HG02870 (cell line): ENCODE measurements around the gene SMCHD1.
A peak's percentile ranks its signal among the peaks of the same experiment; 100 is the strongest.
"Not testable (repeated sequence)": the region's sequence is repeated elsewhere in the genome, so short reads cannot be mapped to it uniquely, and the experiment has no call there.

Experiments
- ATAC-seq: cut with Tn5 transposase; IDR thresholded peaks from one replicate; pipeline ENCODE4 v1.9.1; 2021; ENCODE audit warnings: mild to moderate bottlenecking, moderate library complexity; ENCODE audit not compliant: unreplicated experiment

The SMCHD1 gene

GRCh38 chr18:2809666-2810183 is 154.2 kb downstream of the SMCHD1 start:
- ATAC-seq = not testable (repeated sequence)

- no peak for ATAC-seq
Measured at GRCh38 chr18:2811416-2811815, 155.9 kb downstream of the SMCHD1 start.

DNA sequence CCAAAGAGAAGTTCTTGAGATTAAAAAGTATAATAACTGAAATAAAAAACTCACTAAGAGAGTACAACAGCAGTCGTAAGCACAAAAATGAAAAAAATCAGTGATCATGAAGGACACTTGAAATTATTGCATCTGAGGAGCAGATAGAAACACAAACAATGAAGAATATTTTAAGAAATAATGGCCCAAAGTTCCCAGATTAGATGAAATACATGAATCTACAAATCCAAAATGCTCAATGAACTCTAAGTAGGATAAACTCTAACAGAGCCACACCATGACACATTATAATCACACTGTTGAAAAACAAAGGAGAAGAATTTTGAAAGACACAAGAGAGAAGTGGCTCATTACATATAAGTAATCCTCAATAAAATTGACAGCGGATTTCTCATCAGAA is 159.4 kb downstream of the SMCHD1 start:
- ATAC-seq = no peak

DNA sequence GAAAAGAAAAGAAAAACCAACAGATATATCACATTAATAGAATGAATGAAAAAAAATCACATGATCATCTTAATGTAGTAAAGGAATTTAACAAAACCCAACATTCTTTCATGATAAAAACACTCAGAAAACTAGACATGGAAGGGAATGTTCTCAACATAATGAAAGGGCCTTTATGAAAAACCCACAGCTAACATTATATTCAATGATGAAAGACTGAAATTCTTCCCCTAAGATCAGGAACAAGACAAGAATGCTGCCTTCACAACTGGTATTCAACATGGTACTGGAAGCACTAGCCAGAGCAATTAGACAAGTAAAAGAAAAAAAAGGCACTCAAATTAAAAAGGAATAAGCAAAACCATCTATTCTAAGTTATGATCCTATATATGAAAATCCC is 162.8 kb downstream of the SMCHD1 start:
- ATAC-seq = no peak

DNA sequence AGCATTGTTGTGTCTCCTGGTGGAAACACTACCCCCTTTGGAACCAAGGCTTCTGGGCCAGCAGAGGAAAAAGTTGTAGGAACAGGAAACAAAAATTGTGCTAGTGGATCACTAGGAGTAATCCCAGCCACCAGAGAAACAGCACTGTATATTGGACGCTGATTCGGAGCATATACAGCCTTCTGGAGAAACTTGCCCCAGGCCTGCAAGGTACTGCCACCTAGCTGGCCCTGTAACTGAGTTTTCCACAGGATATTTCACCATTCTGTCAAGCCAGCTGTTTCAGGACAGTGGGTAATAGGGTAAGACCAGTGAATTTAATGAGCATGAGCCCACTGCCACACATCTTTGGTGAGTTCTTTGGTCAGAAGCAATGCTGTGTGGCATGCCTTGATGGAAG is 166.2 kb downstream of the SMCHD1 start:
- ATAC-seq = no peak

DNA sequence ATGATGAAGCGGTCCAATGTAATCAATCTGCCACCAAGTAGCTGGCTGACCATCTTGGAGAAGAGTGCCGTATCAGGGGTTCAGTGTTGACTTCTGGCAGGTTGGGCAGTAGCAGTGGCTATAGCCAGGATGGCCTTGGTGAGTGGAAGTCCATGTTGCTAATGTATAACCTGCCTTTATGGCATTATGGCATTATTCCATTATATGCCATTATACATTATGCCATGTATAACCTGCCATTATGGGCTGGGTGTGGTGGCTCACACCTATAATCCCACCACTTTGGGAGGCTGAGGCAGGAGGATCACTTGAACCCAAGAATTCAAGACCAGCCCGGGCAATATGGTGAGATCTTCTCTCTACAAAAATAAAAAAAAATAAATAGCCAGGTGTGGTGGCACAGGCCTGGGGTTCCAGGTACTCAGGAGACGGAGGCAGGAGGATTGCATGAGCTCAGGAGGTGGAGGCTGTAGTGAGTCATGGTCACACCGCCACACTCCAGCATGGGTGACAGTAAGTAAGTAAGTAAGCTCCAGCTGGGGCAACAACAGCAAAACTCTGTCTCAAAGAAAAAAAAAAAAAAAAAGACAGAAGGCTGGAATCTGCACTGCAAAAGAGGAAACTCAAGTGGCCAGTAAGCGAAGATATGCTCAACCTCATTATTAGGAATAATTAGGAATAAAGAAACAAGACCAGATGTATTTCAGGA is 166.8 kb downstream of the SMCHD1 start:
- ATAC-seq = no peak

- ATAC-seq = no peak
Measured at GRCh38 chr18:2823202-2823601, 167.7 kb downstream of the SMCHD1 start.

DNA sequence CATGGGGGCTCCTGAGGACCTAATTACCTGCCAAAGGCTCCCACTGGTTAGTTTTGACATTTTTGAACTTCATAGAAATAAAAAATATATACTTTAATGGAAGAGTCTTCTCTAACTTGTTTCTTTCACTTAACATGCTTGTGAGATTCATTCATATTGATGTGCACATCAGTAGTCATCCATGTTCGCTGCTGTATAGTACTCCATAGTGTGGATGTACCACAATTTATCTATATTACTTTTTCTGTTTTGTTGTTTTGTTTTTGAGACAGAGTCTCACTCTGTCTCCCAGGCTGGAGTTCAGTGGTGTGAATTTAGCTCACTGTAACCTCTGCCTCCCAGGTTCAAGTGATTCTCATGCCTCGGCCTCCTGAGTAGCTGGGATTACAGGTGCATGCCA is 168.4 kb downstream of the SMCHD1 start:
- no peak for ATAC-seq

DNA sequence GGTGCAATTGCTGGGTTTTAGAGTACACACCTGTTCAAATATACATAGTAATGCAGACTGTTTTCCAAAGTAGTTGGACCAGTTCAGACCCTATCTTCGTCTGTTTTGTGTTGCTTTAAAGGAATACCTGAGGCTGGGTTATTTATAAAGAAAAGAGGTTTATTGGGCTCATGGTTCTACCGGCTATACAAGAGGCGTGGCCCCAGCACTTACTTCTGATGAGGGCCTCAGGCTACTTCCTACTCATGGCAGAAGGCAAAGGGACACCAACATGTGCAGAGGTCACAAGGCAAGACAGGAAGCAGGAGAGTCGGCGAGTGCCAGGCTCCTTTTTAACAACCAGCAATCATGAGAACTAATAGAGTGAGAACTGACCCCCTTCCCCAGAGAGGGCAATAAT is 169.3 kb downstream of the SMCHD1 start:
- no peak for ATAC-seq

DNA sequence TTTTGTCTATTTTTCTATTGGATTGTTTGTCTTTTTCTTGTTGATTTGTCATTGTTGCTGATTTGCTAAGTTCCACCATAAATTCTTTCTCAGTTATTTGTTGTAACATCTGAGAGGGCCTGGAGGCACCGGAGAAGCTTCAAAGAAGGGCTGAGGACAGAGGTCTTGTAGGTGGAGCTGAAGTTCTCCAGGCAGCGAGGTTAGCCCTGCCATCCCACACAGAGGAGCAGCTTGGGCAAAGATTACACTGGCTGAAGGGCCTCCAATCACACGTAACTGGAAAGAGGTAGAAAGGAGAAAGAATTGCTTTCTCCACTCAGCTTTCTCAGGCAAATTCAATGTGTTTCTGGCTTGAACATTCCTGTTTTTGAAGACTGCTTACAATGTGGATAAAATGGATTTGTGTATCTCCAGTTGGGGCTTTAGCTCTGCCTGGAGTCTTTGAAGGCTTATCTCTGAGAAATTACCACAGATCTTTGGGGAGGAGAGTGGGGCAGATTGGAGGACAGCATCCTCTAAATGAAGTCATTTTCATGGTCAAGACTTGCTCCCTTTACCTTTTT is 170.2 kb downstream of the SMCHD1 start:
- ATAC-seq = no peak

- no peak for ATAC-seq
Measured at GRCh38 chr18:2826581-2826980, 171.1 kb downstream of the SMCHD1 start.

GRCh38 chr18:2827061-2827460 is 171.5 kb downstream of the SMCHD1 start:
- no peak for ATAC-seq

DNA sequence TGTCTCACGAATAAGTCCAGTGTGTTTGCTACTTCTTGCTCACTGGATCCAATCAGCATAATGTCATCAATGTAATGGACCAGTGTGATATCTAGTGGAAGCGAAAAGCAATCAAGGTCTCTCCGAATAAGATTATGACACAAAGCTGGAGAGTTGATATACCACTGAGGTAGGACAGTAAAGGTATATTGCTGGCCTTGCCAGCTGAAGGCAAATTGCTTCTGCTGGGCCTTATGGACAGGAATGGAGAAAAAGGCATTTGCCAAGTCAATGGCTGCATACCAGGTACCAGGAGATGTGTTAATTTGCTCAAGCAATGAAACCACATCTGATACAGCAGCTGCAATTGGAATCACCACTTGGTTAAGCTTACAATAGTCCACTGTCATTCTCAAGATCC is 180.6 kb downstream of the SMCHD1 start:
- ATAC-seq = not testable (repeated sequence)

- not testable (repeated sequence) for ATAC-seq
Measured at GRCh38 chr18:2837290-2837689, 181.8 kb downstream of the SMCHD1 start.

DNA sequence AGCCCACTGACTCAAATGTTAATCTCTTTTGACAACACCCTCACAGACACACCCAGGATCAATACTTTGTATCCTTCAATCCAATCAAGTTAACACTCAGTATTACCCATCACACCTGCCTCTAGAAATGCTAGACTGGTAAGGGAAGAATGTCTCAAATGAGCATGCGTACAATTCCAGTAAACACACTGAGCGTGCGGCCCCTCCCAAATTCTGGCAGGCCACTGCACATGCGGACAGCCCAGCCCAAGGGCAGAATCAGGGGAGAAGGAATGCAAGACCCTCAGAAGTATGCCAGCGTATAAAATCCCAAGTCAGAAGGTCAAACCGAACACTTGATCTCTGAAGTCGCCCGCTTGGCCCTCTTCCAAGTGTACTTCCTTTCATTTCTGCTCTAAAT is 183.7 kb downstream of the SMCHD1 start:
- no peak for ATAC-seq

DNA sequence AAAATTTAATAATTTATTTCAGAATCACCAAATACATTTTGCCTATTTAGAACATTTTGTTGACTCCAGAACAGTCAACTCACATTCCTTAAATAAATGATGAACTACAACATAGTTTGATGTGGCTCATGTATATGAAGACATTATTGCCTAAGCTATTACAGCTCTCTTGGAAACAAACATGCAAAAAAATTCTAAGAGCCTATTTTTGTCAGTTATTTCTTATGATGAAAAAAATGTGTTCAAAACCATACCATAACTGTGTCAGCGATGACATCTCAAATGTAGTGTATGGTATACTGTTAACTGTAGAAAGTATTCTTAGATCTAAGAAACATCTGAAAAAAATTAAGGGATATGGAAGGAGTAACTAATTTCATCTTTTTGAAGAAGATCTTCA is 185.0 kb downstream of the SMCHD1 start:
- no peak for ATAC-seq

- ATAC-seq = no peak
Measured at GRCh38 chr18:2843146-2843545, 187.6 kb downstream of the SMCHD1 start.

DNA sequence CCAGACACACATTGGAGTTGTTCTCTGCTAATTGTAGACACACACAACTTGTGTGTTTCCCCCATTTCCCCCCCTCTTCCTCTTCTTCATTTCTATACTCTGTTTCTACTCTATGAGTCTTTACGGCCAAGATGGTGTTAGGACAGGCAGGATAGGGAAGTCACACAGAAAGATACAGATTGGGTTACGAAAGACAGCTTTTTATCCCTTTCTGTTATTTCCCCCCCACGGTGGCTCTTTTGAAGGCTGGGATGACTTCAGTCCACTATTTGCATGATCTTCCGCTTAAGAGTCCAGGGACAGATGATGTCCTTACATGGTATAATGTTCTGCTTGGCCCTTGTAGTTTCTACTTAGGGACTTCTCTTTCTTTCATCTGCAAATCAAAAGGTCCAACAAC is 189.6 kb downstream of the SMCHD1 start:
- no peak for ATAC-seq

DNA sequence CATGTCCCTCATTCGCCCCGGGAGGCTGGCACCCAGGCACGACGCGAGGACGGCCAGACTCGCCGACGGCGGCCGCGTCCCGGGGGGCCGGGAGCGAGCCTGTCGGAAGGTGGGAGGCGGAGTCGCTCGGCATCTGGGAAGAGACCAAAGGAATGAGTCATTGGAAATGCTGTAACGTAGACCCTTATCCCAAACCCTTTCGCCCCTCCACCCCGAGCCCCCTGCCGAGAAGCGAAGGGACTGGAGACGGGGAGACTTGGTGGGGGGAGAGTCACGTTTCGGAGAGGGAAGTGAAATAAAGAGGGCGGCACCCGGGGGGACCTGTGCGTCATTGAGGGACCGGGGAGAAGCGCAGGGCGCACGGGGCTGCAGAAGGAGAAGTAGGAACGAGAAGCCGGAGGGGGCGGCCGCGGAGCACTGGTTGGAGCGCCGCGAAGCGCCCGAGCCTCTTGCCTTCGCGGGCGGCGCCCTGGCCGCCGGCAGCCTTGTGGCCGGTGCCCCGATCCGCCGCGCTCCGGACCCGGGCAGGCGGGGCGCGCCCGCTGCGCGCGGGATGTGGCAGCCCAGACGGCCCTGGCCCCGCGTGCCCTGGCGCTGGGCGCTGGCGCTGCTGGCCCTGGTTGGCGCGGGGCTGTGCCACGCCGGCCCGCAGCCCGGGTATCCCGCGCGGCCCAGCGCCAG is 191.2 kb downstream of the SMCHD1 start, which contains the start of gene EMILIN2:
Gene EMILIN2, plus strand, starts transcription at position 371 of the 681 bp plus-strand sequence. Its CDS starts 183 bp downstream, at position 554.
- ATAC-seq = peak; percentile 46

- peak; percentile 41 for ATAC-seq
Measured at GRCh38 chr18:2847317-2848246, 192.1 kb downstream of the SMCHD1 start.
